Neural progenitor cell (in vitro differentiated cells): ENCODE measurements around the gene EGR4.

Experiments used
- EZH2 ChIP-seq: fragments of 200-600 bp; sonication (generic); IDR thresholded peaks from 2 replicates; pipeline ENCODE4 v1.6.1; 2017; ENCODE audit warnings: antibody characterized with exemption, mild to moderate bottlenecking, moderate library complexity
- EZH2phosphoT487 ChIP-seq: fragments of 200-600 bp; sonication (generic); IDR thresholded peaks from 2 replicates; pipeline ENCODE4 v1.6.1; 2017; ENCODE audit warnings: antibody characterized with exemption
- TF ChIP-seq, protein P1 (sequence below): fragments of 200-600 bp; sonication (generic); IDR thresholded peaks from 2 replicates; pipeline ENCODE4 v1.5.1; 2017; ENCODE audit warnings: antibody characterized with exemption, mild to moderate bottlenecking

- TF ChIP-seq, protein P1, sequence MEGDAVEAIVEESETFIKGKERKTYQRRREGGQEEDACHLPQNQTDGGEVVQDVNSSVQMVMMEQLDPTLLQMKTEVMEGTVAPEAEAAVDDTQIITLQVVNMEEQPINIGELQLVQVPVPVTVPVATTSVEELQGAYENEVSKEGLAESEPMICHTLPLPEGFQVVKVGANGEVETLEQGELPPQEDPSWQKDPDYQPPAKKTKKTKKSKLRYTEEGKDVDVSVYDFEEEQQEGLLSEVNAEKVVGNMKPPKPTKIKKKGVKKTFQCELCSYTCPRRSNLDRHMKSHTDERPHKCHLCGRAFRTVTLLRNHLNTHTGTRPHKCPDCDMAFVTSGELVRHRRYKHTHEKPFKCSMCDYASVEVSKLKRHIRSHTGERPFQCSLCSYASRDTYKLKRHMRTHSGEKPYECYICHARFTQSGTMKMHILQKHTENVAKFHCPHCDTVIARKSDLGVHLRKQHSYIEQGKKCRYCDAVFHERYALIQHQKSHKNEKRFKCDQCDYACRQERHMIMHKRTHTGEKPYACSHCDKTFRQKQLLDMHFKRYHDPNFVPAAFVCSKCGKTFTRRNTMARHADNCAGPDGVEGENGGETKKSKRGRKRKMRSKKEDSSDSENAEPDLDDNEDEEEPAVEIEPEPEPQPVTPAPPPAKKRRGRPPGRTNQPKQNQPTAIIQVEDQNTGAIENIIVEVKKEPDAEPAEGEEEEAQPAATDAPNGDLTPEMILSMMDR = no peak
- no peak for TF ChIP-seq EZH2phosphoT487
- no peak for TF ChIP-seq EZH2
These were observed 28.6 kb downstream of the EGR4 start for GRCh38 chr2:73264783-73265182.
